MCF 10A (cell line): ENCODE measurements around the gene IGFN1. TPM values are rescaled to one million over a fixed set of nuclear protein-coding genes. Genes with fewer than 3 reads are reported as not detected.

Experiments used
- BruUV-seq: library from RNA; stranded (reverse); fragments of 400-500 nt; replicated peaks from 2 replicates; lab custom pipeline; 2021; lab: Mats Ljungman, UMichigan
- CTCF ChIA-PET: fragments of 300-600 bp; sonication (Branson Sonifier 250); formaldehyde crosslinking; extraction: SDS; loops from one replicate; lab custom pipeline; 2021; ENCODE audit warnings: antibody characterized with exemption, inconsistent platforms; lab: Yijun Ruan, JAX
- POLR2A ChIA-PET: fragments of 300-600, 350-650 bp; sonication (Branson Sonifier 250); formaldehyde crosslinking; extraction: SDS; loops from one replicate; lab custom pipeline; 2020; ENCODE audit warnings: antibody characterized with exemption, inconsistent platforms; lab: Yijun Ruan, JAX
- DNase-seq: peaks from one replicate; pipeline ENCODE4 v3.0.0-alpha.2; 2018; ENCODE audit not compliant: unreplicated experiment
- H3K27ac Mint-ChIP-seq: one replicate; pipeline ENCODE4 v1.8.0; 2022; ENCODE audit warnings: mild to moderate bottlenecking, low read depth, mixed read lengths; ENCODE audit not compliant: unreplicated experiment
- H3K27me3 Mint-ChIP-seq: one replicate; pipeline ENCODE4 v1.8.0; 2022; ENCODE audit warnings: mixed read lengths; ENCODE audit not compliant: insufficient read depth, unreplicated experiment
- H3K36me3 Mint-ChIP-seq: one replicate; pipeline ENCODE4 v1.8.0; 2022; ENCODE audit warnings: mild to moderate bottlenecking, moderate library complexity, mixed read lengths; ENCODE audit not compliant: insufficient read depth, unreplicated experiment
- H3K4me1 Mint-ChIP-seq: one replicate; pipeline ENCODE4 v1.8.0; 2022; ENCODE audit warnings: mixed read lengths; ENCODE audit not compliant: insufficient read depth, unreplicated experiment
- H3K4me3 Mint-ChIP-seq: one replicate; pipeline ENCODE4 v1.8.0; 2022; ENCODE audit warnings: mild to moderate bottlenecking, moderate library complexity, mixed read lengths; ENCODE audit not compliant: unreplicated experiment
- H3K9me3 Mint-ChIP-seq: one replicate; pipeline ENCODE4 v1.8.0; 2022; ENCODE audit warnings: mixed read lengths; ENCODE audit not compliant: unreplicated experiment
- intact Hi-C: fragments of 100-400 bp; cut with micrococcal nuclease; formaldehyde crosslinking; loops from 2 replicates; pipeline ENCODE4 v1.14.1; 2022
- total RNA-seq: library from RNA; stranded (reverse); gene quantifications from 2 replicates; pipeline ENCODE4 v1.2.3, GENCODE V29; 2022
- TF ChIP-seq, protein P1 (sequence below): fragments of 200-600 bp; IDR thresholded peaks from one replicate; pipeline ENCODE4 v1.8.0; 2022; ENCODE audit warnings: antibody characterized with exemption, mild to moderate bottlenecking; ENCODE audit not compliant: unreplicated experiment

Gene IGFN1
- total RNA-seq, 1 experiment from 2014 or later, result 0.26 TPM

- Mint-ChIP-seq H3K9me3 (no peaks in the 10 kb centered on the region), H3K4me3 (peak overlapping the region; percentile 38), H3K36me3 (no peaks in the 10 kb centered on the region), H3K27me3 (no peaks in the 10 kb centered on the region), H3K4me1 (peaks cover 16% of the 10 kb centered on the region), H3K27ac (peak overlapping the region; percentile 84)
- ChIA-PET POLR2A (interaction anchor here (0.6 to 46.7 kb wide), 29 partner anchors 8 to 1485 kb away, joined by 3 to 3819 read pairs (median 7); partner anchors contain the start of genes CSRP1, LAD1, PHLDA3 and PKP1), CTCF (interaction anchor here (0.5 to 22.1 kb wide), 35 partner anchors 8 to 718 kb away, joined by 3 to 474 read pairs (median 6); partner anchors contain the start of genes LAD1 and PKP1)
- TF ChIP-seq, protein P1, sequence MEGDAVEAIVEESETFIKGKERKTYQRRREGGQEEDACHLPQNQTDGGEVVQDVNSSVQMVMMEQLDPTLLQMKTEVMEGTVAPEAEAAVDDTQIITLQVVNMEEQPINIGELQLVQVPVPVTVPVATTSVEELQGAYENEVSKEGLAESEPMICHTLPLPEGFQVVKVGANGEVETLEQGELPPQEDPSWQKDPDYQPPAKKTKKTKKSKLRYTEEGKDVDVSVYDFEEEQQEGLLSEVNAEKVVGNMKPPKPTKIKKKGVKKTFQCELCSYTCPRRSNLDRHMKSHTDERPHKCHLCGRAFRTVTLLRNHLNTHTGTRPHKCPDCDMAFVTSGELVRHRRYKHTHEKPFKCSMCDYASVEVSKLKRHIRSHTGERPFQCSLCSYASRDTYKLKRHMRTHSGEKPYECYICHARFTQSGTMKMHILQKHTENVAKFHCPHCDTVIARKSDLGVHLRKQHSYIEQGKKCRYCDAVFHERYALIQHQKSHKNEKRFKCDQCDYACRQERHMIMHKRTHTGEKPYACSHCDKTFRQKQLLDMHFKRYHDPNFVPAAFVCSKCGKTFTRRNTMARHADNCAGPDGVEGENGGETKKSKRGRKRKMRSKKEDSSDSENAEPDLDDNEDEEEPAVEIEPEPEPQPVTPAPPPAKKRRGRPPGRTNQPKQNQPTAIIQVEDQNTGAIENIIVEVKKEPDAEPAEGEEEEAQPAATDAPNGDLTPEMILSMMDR, result peak; percentile 56
- no TSS peak for BruUV-seq
- peak; percentile 96 for DNase-seq
- intact Hi-C loops, result loop anchor here (1.0 to 2.0 kb wide), 4 partner anchors 15 to 87 kb away; no protein-coding TSS in a partner anchor
Observed at GRCh38 chr1:201259476-201260235, 69.0 kb downstream of the IGFN1 start.

DNA sequence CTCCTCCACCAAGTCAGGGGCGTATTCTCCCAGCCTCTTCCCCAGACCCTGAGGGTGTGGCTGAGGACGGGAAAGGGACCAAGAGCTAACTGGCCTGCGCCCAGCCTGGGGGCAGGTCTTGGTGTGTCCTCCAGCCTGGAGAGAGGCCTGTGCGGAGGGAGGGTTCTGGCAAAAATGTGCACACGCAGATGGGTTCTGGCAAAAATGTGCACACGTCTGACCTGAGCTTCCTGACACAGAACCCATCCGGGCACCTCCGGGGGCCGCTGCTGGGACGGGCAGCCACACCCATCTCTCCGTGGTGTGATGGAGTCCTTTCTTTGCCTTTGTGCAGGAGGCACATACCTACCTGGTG lies 69.6 kb downstream of the IGFN1 start:
- no peaks in the 10 kb centered on the region for H3K9me3 Mint-ChIP-seq
- H3K27me3 Mint-ChIP-seq, result no peaks in the 10 kb centered on the region
- H3K27ac Mint-ChIP-seq, result peak overlapping the region; percentile 84
- peaks cover 16% of the 10 kb centered on the region for H3K4me1 Mint-ChIP-seq
- H3K4me3 Mint-ChIP-seq, result peak overlapping the region; percentile 38
- ChIA-PET CTCF (interaction anchor here (0.7 to 22.1 kb wide), 25 partner anchors 10 to 252 kb away, joined by 3 to 474 read pairs (median 7); partner anchors contain the start of genes LAD1 and PKP1), POLR2A (interaction anchor here (0.6 to 46.7 kb wide), 25 partner anchors 9 to 694 kb away, joined by 3 to 3819 read pairs (median 7); partner anchors contain the start of genes CSRP1, LAD1, PHLDA3 and PKP1)
- peak; percentile 93 for DNase-seq
- intact Hi-C loops, result loop anchor here (1.0 to 2.0 kb wide), 4 partner anchors 15 to 86 kb away; no protein-coding TSS in a partner anchor
- BruUV-seq, result no TSS peak
- no peaks in the 10 kb centered on the region for H3K36me3 Mint-ChIP-seq
- TF ChIP-seq, protein P1, result no peak

- Mint-ChIP-seq H3K4me1 (peaks cover 21% of the 10 kb centered on the region), H3K4me3 (peak overlapping the region; percentile 38), H3K27me3 (no peaks in the 10 kb centered on the region), H3K9me3 (no peaks in the 10 kb centered on the region), H3K27ac (peak overlapping the region; percentile 84), H3K36me3 (no peaks in the 10 kb centered on the region)
- TF ChIP-seq, protein P1, result no peak
- intact Hi-C loops, result loop anchor here (1.0 to 2.0 kb wide), 4 partner anchors 14 to 86 kb away; no protein-coding TSS in a partner anchor
- POLR2A ChIA-PET, result interaction anchor here (0.7 to 46.7 kb wide), 21 partner anchors 8 to 693 kb away, joined by 3 to 3819 read pairs (median 9); partner anchors contain the start of genes CSRP1, LAD1, PHLDA3 and PKP1
- peak; percentile 92 for DNase-seq
- TSS peak; percentile 76 for BruUV-seq
- CTCF ChIA-PET, result interaction anchor here (1.0 to 22.1 kb wide), 15 partner anchors 10 to 251 kb away, joined by 4 to 474 read pairs (median 10); partner anchors contain the start of gene PKP1
Observed at GRCh38 chr1:201260648-201261311, 70.2 kb downstream of the IGFN1 start.
